K562 (cell line): ENCODE data around the gene FAM110D. TPM values are rescaled to one million over a fixed set of nuclear protein-coding genes. Genes with fewer than 3 reads are reported as not detected.

Experiments used
- DEAF1 ChIP-seq: fragments of 450-650 bp; formaldehyde crosslinking; IDR thresholded peaks from 2 replicates; pipeline ENCODE4 v1.4.0; 2020; ENCODE audit warnings: mild to moderate bottlenecking, moderate library complexity
- E2F3 ChIP-seq: fragments of 250-450 bp; sonication (Bioruptor Pico); IDR thresholded peaks from 2 replicates; pipeline ENCODE4 v1.4.0; 2020; ENCODE audit warnings: mild to moderate bottlenecking
- E2F8 ChIP-seq: fragments of 450-650 bp; IDR thresholded peaks from 2 replicates; pipeline ENCODE4 v1.7.1; 2018; ENCODE audit warnings: mild to moderate bottlenecking, low read depth; ENCODE audit not compliant: partially characterized antibody
- HBP1 ChIP-seq: fragments of 450-650 bp; formaldehyde crosslinking; IDR thresholded peaks from 2 replicates; pipeline ENCODE4 v1.4.0; 2022; ENCODE audit warnings: missing genetic modification characterization
- LCOR ChIP-seq: sonication (generic); formaldehyde crosslinking; IDR thresholded peaks from 2 replicates; pipeline ENCODE4 v1.8.0; 2022; ENCODE audit warnings: mild to moderate bottlenecking, missing genetic modification reagents
- MLX ChIP-seq, 2 experiments: fragments of 450-650 bp in 1 of 2; sonication (generic) in 1 of 2; formaldehyde crosslinking; conservative IDR thresholded peaks; 2 replicates each; pipeline versions ENCODE4 v1.4.0 to v1.8.1; 2020 to 2022; ENCODE audit warnings: mild to moderate bottlenecking in 1 of 2, missing genetic modification reagents in 1 of 2
- NEUROD1 ChIP-seq: fragments of 150-350 bp; IDR thresholded peaks from 2 replicates; pipeline ENCODE4 v1.6.1; 2014; ENCODE audit warnings: borderline replicate concordance, low read length, low read depth; ENCODE audit not compliant: partially characterized antibody
- NR2F6 ChIP-seq: fragments of 450-650 bp; formaldehyde crosslinking; IDR thresholded peaks from 2 replicates; pipeline ENCODE4 v1.4.0; 2020; ENCODE audit warnings: mild to moderate bottlenecking
- RFX1 ChIP-seq: fragments of 450-650 bp; IDR thresholded peaks from 2 replicates; pipeline ENCODE4 v1.6.1; 2016; ENCODE audit warnings: mild to moderate bottlenecking, moderate library complexity
- SNAPC5 ChIP-seq: fragments of 250-450 bp; sonication (Bioruptor Pico); IDR thresholded peaks from 2 replicates; pipeline ENCODE4 v1.8.0; 2021; ENCODE audit warnings: moderate library complexity, mild to moderate bottlenecking, inconsistent platforms
- SP1 ChIP-seq: sonication (generic); formaldehyde crosslinking; IDR thresholded peaks from 2 replicates; pipeline ENCODE4 v1.8.1; 2022; ENCODE audit warnings: mild to moderate bottlenecking, missing genetic modification reagents
- SRSF1 ChIP-seq: fragments of 200-400 bp; formaldehyde crosslinking; IDR thresholded peaks from 2 replicates; pipeline ENCODE4 v1.6.1; 2017; ENCODE audit warnings: mild to moderate bottlenecking, low read depth, low read length, moderate library complexity
- TAL1 ChIP-seq: fragments of 450-650 bp; IDR thresholded peaks from 2 replicates; pipeline ENCODE4 v1.6.1; 2016; ENCODE audit warnings: mild to moderate bottlenecking
- ZBTB8A ChIP-seq: fragments of 450-650 bp; IDR thresholded peaks from 2 replicates; pipeline ENCODE4 v1.6.1; 2018; ENCODE audit warnings: mild to moderate bottlenecking, moderate library complexity; ENCODE audit not compliant: partially characterized antibody
- ZFP30 ChIP-seq: fragments of 250-450 bp; sonication (Bioruptor Pico); IDR thresholded peaks from 2 replicates; pipeline ENCODE4 v1.8.0; 2022; ENCODE audit warnings: moderate library complexity, mild to moderate bottlenecking, inconsistent platforms, borderline replicate concordance
- ZNF561 ChIP-seq: fragments of 450-650 bp; formaldehyde crosslinking; conservative IDR thresholded peaks from 2 replicates; pipeline ENCODE4 v1.4.0; 2020; ENCODE audit warnings: mild to moderate bottlenecking, moderate library complexity
- ZNF609 ChIP-seq: sonication (generic); formaldehyde crosslinking; IDR thresholded peaks from 2 replicates; pipeline ENCODE4 v1.8.1; 2023; ENCODE audit warnings: missing genetic modification reagents, mild to moderate bottlenecking, borderline replicate concordance
- polyA plus RNA-seq, 8 experiments: library from polyadenylated mRNA; depleted of rRNA in 4 of 8; stranded (reverse) in 5 of 8; unstranded in 3 of 8; fragments of >200 nt; fragmentation: Nextera tagmentation in 2 of 8; fragmentation: Illumina TruSeq in 1 of 8; extraction: Ambion mirVana in 2 of 8; extraction: Trizol in 1 of 8; gene quantifications; 2 replicates each; pipeline versions ENCODE4 v1.2.1 to v1.2.3, GENCODE V29; 2011 to 2014; ENCODE audit warnings: inconsistent platforms in 1 of 8, missing spikeins in 1 of 8
- total RNA-seq, 7 experiments: library from RNA; depleted of rRNA in 6 of 7; stranded (reverse); fragments of >200 nt in 6 of 7; fragmentation: Illumina TruSeq in 2 of 7; extraction: Trizol in 2 of 7; gene quantifications; 2 replicates each; pipeline versions ENCODE4 v1.2.1 to v1.2.3, GENCODE V29; 2011 to 2021; ENCODE audit warnings: low replicate concordance in 1 of 7

Gene FAM110D
- total and polyA plus RNA-seq, 9 of the 15 experiments (the other 6 are each of a cell fraction or from before 2014, with no cell fraction given), result 0.04 to 1.1 (median 0.33) TPM

GRCh38 chr1:26129778-26130177, 29.1 kb upstream of the FAM110D start (continued):
- TF ChIP-seq ZNF609 (CRISPR knock-in tag) (no peak), ZFP30 (CRISPR knock-in tag) (no peak), SP1 (CRISPR knock-in tag) (no peak), MLX (CRISPR knock-in tag; conservative IDR thresholded peaks at IDR 0.05) (no peak), HBP1 (CRISPR knock-in tag) (no peak), E2F3 (CRISPR knock-in tag) (0 out of 2 replicates have a peak, but pooled peaks have one; percentile 35), SRSF1 (no peak), NR2F6 (CRISPR knock-in tag) (no peak), E2F8 (no peak), LCOR (no peak), NEUROD1 (no peak), TAL1 (no peak), DEAF1 (CRISPR knock-in tag) (no peak), ZBTB8A (no peak), ZNF561 (CRISPR knock-in tag) (no peak), SNAPC5 (CRISPR knock-in tag) (peak; percentile 2; the same call in 1 of the 2 replicates), RFX1 (no peak)
